ENCODE measurements around the gene C19orf67. TPM values are rescaled to one million over a fixed set of nuclear protein-coding genes. Genes with fewer than 3 reads are reported as not detected.

C19orf67 gene
- total RNA-seq, 1 experiment from 2014 or later = not detected

DNA sequence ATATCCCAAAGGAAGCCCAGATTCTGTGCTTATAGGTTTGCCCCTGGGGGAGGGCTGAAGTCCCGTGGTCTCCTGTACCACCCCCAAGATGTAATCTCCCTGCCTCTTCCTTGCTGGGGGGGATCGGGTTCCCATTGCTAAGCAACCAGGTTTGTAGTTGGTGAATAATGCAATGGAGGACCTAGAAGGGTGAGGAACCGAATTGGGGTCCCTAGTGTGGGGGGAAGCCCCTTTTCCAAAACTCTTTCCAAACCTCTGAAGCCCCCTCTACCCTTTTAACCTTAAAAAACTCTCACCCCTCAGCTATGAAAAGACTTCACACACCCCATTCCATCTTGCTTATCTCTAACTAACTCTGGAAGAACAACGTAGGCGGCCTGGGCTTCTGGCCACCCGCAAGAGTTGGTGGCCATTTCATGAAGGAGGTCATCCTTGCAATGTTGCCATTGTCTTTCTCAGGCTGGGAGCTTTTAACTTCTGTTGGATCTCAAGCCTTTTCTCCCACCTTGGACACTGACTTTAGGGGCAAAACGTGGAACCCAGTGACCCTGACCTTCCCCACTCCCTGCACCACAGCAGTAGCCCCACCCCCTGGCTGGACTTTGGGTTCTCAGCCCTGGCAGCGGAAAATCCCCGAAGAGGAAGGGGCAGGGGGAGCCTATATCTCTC, 24.4 kb downstream of the C19orf67 start:
- intact Hi-C loops (cut with micrococcal nuclease; ENCODE audit: unreplicated experiment) = no loop called here
- TF ChIP-seq, protein P1, sequence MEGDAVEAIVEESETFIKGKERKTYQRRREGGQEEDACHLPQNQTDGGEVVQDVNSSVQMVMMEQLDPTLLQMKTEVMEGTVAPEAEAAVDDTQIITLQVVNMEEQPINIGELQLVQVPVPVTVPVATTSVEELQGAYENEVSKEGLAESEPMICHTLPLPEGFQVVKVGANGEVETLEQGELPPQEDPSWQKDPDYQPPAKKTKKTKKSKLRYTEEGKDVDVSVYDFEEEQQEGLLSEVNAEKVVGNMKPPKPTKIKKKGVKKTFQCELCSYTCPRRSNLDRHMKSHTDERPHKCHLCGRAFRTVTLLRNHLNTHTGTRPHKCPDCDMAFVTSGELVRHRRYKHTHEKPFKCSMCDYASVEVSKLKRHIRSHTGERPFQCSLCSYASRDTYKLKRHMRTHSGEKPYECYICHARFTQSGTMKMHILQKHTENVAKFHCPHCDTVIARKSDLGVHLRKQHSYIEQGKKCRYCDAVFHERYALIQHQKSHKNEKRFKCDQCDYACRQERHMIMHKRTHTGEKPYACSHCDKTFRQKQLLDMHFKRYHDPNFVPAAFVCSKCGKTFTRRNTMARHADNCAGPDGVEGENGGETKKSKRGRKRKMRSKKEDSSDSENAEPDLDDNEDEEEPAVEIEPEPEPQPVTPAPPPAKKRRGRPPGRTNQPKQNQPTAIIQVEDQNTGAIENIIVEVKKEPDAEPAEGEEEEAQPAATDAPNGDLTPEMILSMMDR (IDR thresholded peaks at IDR 0.05; ENCODE audit: insufficient read depth in 1 of 2, low read depth in 1 of 2, low read length in 1 of 2, severe bottlenecking in 1 of 2, unreplicated experiment in 1 of 2) = no peak
- H3K36me3 Mint-ChIP-seq (ENCODE audit: insufficient read depth, unreplicated experiment) = peaks cover 7% of the 10 kb centered on the region
- DNase-seq = peak in 1 of 2 experiments; percentile 54
- CTCF ChIA-PET = interaction anchor here (0.8 to 1.8 kb wide), 3 partner anchors 11 to 1242 kb away, joined by 3 to 7 read pairs (median 6); partner anchors contain the start of gene MISP3
- H3K4me1 Mint-ChIP-seq (ENCODE audit: low read depth, unreplicated experiment) = peaks cover 14% of the 10 kb centered on the region
- Histone ChIP-seq H3K4me1 (peaks cover 35% of the 10 kb centered on the region), H3K27me3 (replicated peaks; ENCODE audit: control insufficient read depth, insufficient read depth, low read length) (no peaks in the 10 kb centered on the region), H3K9me3 (no peaks in the 10 kb centered on the region), H3K4me3 (ENCODE audit: low read depth, low read length) (peak overlapping the region; percentile 26), H3K36me3 (ENCODE audit: control insufficient read depth, insufficient read depth, low read length) (no peaks in the 10 kb centered on the region; the same call in 1 of the 2 replicates)
- H3K4me3 Mint-ChIP-seq (ENCODE audit: unreplicated experiment) = peak overlapping the region; percentile 60
- no peaks in the 10 kb centered on the region for H3K9me3 Mint-ChIP-seq (ENCODE audit: unreplicated experiment)
- BruUV-seq (replicated peaks) = TSS peak; percentile 76
- POLR2A ChIA-PET = no interaction called here
- H3K27me3 Mint-ChIP-seq (ENCODE audit: insufficient read depth, unreplicated experiment) = no peaks in the 10 kb centered on the region
- peak overlapping the region; percentile 68 for H3K27ac Mint-ChIP-seq (ENCODE audit: unreplicated experiment)

DNA sequence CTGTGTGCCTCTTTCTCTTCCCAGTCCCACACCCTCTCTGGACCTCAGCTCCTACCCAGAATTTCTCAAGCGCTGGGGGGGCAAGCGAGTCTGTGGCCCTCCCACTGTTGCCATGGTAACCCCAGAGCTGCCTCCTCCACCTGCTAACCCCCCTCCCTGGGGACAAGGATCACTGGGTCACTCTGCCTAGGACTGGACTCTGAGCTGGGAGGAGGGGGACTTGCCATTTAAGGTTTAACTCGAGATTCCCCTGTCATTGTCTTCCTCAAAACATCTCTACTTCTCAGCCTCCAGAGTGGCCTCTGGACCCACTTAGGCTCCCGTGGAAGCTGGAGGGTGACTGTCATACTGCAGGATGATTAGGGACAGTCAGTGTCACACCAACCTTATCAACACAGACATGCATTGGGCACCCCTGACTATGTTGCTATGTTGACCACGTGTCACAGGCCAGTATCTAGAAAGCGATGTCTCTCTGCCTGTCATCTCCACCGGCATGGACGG, 25.9 kb downstream of the C19orf67 start:
- TF ChIP-seq, protein P1 (IDR thresholded peaks at IDR 0.05; ENCODE audit: insufficient read depth in 1 of 2, low read depth in 1 of 2, low read length in 1 of 2, severe bottlenecking in 1 of 2, unreplicated experiment in 1 of 2) = no peak
- intact Hi-C loops (cut with micrococcal nuclease; ENCODE audit: unreplicated experiment) = no loop called here
- no peaks in the 10 kb centered on the region for H3K9me3 Mint-ChIP-seq (ENCODE audit: unreplicated experiment)
- BruUV-seq (replicated peaks) = no TSS peak
- peaks cover 9% of the 10 kb centered on the region for H3K36me3 Mint-ChIP-seq (ENCODE audit: insufficient read depth, unreplicated experiment)
- Histone ChIP-seq H3K9me3 (no peaks in the 10 kb centered on the region), H3K36me3 (ENCODE audit: control insufficient read depth, insufficient read depth, low read length) (no peaks in the 10 kb centered on the region; the same call in 1 of the 2 replicates), H3K27me3 (replicated peaks; ENCODE audit: control insufficient read depth, insufficient read depth, low read length) (no peaks in the 10 kb centered on the region), H3K4me3 (ENCODE audit: low read depth, low read length) (no peak overlapping the region), H3K4me1 (peaks cover 35% of the 10 kb centered on the region)
- CTCF ChIA-PET = interaction anchor here (0.6 to 1.8 kb wide), 3 partner anchors 14 to 109 kb away, joined by 3 to 7 read pairs (median 6); no protein-coding TSS in a partner anchor
- DNase-seq = peak; percentile 64 to 73
- no peak overlapping the region for H3K4me3 Mint-ChIP-seq (ENCODE audit: unreplicated experiment)
- peak overlapping the region; percentile 82 for H3K27ac Mint-ChIP-seq (ENCODE audit: unreplicated experiment)
- no peaks in the 10 kb centered on the region for H3K27me3 Mint-ChIP-seq (ENCODE audit: insufficient read depth, unreplicated experiment)
- peaks cover 14% of the 10 kb centered on the region for H3K4me1 Mint-ChIP-seq (ENCODE audit: low read depth, unreplicated experiment)
- POLR2A ChIA-PET = no interaction called here

DNA sequence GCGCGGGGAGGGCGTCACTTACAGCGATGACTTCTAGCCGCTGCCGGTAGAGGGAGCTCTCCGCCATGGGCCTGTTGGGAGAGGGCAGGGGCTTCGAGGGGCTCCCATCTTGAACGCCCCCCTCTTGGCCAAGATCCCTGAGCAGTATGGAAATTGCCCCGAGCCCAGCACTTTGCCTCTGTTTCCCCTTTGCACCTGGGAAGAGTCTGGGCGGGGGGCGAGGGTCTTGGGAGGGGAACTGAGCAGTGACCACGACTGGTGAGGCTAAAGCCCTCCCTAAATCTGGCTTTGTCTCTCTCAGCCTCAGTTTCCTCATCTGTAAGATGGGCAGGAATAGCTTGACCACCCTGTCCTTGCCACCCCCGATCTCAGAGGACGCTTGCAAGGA, 26.5 kb downstream of the C19orf67 start:
- Mint-ChIP-seq H3K36me3 (ENCODE audit: insufficient read depth, unreplicated experiment) (peaks cover 12% of the 10 kb centered on the region), H3K4me1 (ENCODE audit: low read depth, unreplicated experiment) (peaks cover 14% of the 10 kb centered on the region), H3K4me3 (ENCODE audit: unreplicated experiment) (no peak overlapping the region), H3K27me3 (ENCODE audit: insufficient read depth, unreplicated experiment) (no peaks in the 10 kb centered on the region), H3K9me3 (ENCODE audit: unreplicated experiment) (no peaks in the 10 kb centered on the region), H3K27ac (ENCODE audit: unreplicated experiment) (peak overlapping the region; percentile 82)
- peaks cover 35% of the 10 kb centered on the region for H3K4me1 ChIP-seq
- CTCF ChIA-PET = interaction anchor here (0.5 to 1.8 kb wide), 3 partner anchors 15 to 85 kb away, joined by 3 to 7 read pairs (median 4); no protein-coding TSS in a partner anchor
- TF ChIP-seq, protein P1 (IDR thresholded peaks at IDR 0.05; ENCODE audit: insufficient read depth in 1 of 2, low read depth in 1 of 2, low read length in 1 of 2, severe bottlenecking in 1 of 2, unreplicated experiment in 1 of 2) = no peak
- no peaks in the 10 kb centered on the region; the same call in 1 of the 2 replicates for H3K36me3 ChIP-seq (ENCODE audit: control insufficient read depth, insufficient read depth, low read length)
- intact Hi-C loops (cut with micrococcal nuclease; ENCODE audit: unreplicated experiment) = no loop called here
- POLR2A ChIA-PET = no interaction called here
- no peaks in the 10 kb centered on the region for H3K9me3 ChIP-seq
- H3K27me3 ChIP-seq (replicated peaks; ENCODE audit: control insufficient read depth, insufficient read depth, low read length) = no peaks in the 10 kb centered on the region
- H3K4me3 ChIP-seq (ENCODE audit: low read depth, low read length) = no peak overlapping the region
- DNase-seq = no peak
- BruUV-seq (replicated peaks) = no TSS peak
